ENCODE data around the gene LSM2.
A peak's percentile ranks its signal among the peaks of the same experiment; 100 is the strongest.

The LSM2 gene

GRCh38 chr6:31776989-31777666, 29.6 kb downstream of the LSM2 start, which contains the start of gene VWA7:
Gene VWA7, minus strand, starts transcription at chr6:31777328. Its CDS starts 549 bp downstream, at chr6:31776779.
- DNase-seq (ENCODE audit: low read depth in 2 of 2): peak; percentile 68 to 77

- no peak for DNase-seq (ENCODE audit: low read depth in 2 of 2)
Observed at GRCh38 chr6:31776485-31776988, 30.2 kb downstream of the LSM2 start.

GRCh38 chr6:31775633-31776484, 30.9 kb downstream of the LSM2 start:
- no peak for DNase-seq (ENCODE audit: low read depth in 2 of 2)

- no peak for DNase-seq (ENCODE audit: low read depth in 2 of 2)
Observed at GRCh38 chr6:31775184-31775583, 31.6 kb downstream of the LSM2 start.

GRCh38 chr6:31771992-31772358, 34.8 kb downstream of the LSM2 start:
- DNase-seq (ENCODE audit: low read depth in 2 of 2): no peak

GRCh38 chr6:31770860-31771259, 35.9 kb downstream of the LSM2 start:
- no peak for DNase-seq (ENCODE audit: low read depth in 2 of 2)

- DNase-seq (ENCODE audit: low read depth in 2 of 2): peak; percentile 69 to 79
Observed at GRCh38 chr6:31769684-31770371, 36.9 kb downstream of the LSM2 start.

GRCh38 chr6:31768363-31769257, 38.2 kb downstream of the LSM2 start:
- DNase-seq (ENCODE audit: low read depth in 2 of 2): no peak

GRCh38 chr6:31767096-31767645, 39.6 kb downstream of the LSM2 start:
- DNase-seq (ENCODE audit: low read depth in 2 of 2): no peak

GRCh38 chr6:31765910-31766794, 40.6 kb downstream of the LSM2 start:
- DNase-seq (ENCODE audit: low read depth in 2 of 2): no peak

GRCh38 chr6:31765559-31765909, 41.2 kb downstream of the LSM2 start:
- no peak for DNase-seq (ENCODE audit: low read depth in 2 of 2)

- DNase-seq (ENCODE audit: low read depth in 2 of 2): no peak
Observed at GRCh38 chr6:31764198-31764597, 42.6 kb downstream of the LSM2 start.

GRCh38 chr6:31763619-31763940, 43.2 kb downstream of the LSM2 start:
- DNase-seq (ENCODE audit: low read depth in 2 of 2): no peak

GRCh38 chr6:31762878-31763618, 43.7 kb downstream of the LSM2 start:
- DNase-seq (ENCODE audit: low read depth in 2 of 2): no peak

- DNase-seq (ENCODE audit: low read depth in 2 of 2): no peak
Observed at GRCh38 chr6:31762356-31762755, 44.4 kb downstream of the LSM2 start, which contains the start of gene SAPCD1. Gene SAPCD1, plus strand, starts transcription at chr6:31762656. Its CDS starts 399 bp downstream, at chr6:31763055.

GRCh38 chr6:31761343-31761742, 45.4 kb downstream of the LSM2 start:
- no peak for DNase-seq (ENCODE audit: low read depth in 2 of 2)

- no peak for DNase-seq (ENCODE audit: low read depth in 2 of 2)
Observed at GRCh38 chr6:31760790-31761189, 46.0 kb downstream of the LSM2 start.

- no peak for DNase-seq (ENCODE audit: low read depth in 2 of 2)
Observed at GRCh38 chr6:31758281-31758680, 48.5 kb downstream of the LSM2 start.

GRCh38 chr6:31752739-31753319, 53.9 kb downstream of the LSM2 start:
- no peak for DNase-seq (ENCODE audit: low read depth in 2 of 2)

Measured in stimulated activated CD8-positive, alpha-beta memory T cell treated with anti-CD3 and anti-CD28 coated beads, Interleukin-2, amount 100 ng/mL, for 48 hours (primary cell).